GM18517 (cell line): ENCODE measurements around the gene PACSIN2.

ENCODE experiments used
- ATAC-seq: cut with Tn5 transposase; IDR thresholded peaks from one replicate; pipeline ENCODE4 v1.9.1; 2021; ENCODE audit warnings: mild to moderate bottlenecking, moderate library complexity; ENCODE audit not compliant: unreplicated experiment

The PACSIN2 gene

GRCh38 chr22:42871146-42872050 lies 143.6 kb downstream of the PACSIN2 start:
- ATAC-seq = no peak

- ATAC-seq = no peak
Measured at GRCh38 chr22:42869888-42870480, 145.0 kb downstream of the PACSIN2 start.

- ATAC-seq = no peak
Measured at GRCh38 chr22:42869463-42869862, 145.5 kb downstream of the PACSIN2 start.

GRCh38 chr22:42868751-42869251 lies 146.1 kb downstream of the PACSIN2 start:
- no peak for ATAC-seq

GRCh38 chr22:42866100-42866499 lies 148.8 kb downstream of the PACSIN2 start:
- ATAC-seq = no peak

- ATAC-seq = no peak
Measured at GRCh38 chr22:42865536-42865935, 149.4 kb downstream of the PACSIN2 start.

- no peak for ATAC-seq
Measured at GRCh38 chr22:42863349-42863961, 151.5 kb downstream of the PACSIN2 start.

GRCh38 chr22:42862045-42862734 lies 152.8 kb downstream of the PACSIN2 start:
- no peak for ATAC-seq

GRCh38 chr22:42860968-42861367 lies 154.0 kb downstream of the PACSIN2 start:
- ATAC-seq = no peak

- ATAC-seq = no peak
Measured at GRCh38 chr22:42857845-42858481, 157.0 kb downstream of the PACSIN2 start.

- ATAC-seq = peak; percentile 83
Measured at GRCh38 chr22:42856865-42857704, 157.9 kb downstream of the PACSIN2 start, which contains the start of gene ARFGAP3. ARFGAP3 (minus strand) TSS chr22:42857273; CDS start chr22:42857182, 91 bp downstream.

GRCh38 chr22:42856179-42856864 lies 158.6 kb downstream of the PACSIN2 start:
- ATAC-seq = no peak

GRCh38 chr22:42855721-42856120 lies 159.2 kb downstream of the PACSIN2 start:
- no peak for ATAC-seq

- ATAC-seq = no peak
Measured at GRCh38 chr22:42855211-42855610, 159.7 kb downstream of the PACSIN2 start.

- no peak for ATAC-seq
Measured at GRCh38 chr22:42848941-42849550, 165.9 kb downstream of the PACSIN2 start.

GRCh38 chr22:42847110-42847509 lies 167.8 kb downstream of the PACSIN2 start:
- no peak for ATAC-seq

GRCh38 chr22:42844756-42845155 lies 170.2 kb downstream of the PACSIN2 start:
- ATAC-seq = no peak

GRCh38 chr22:42842658-42843370 lies 172.1 kb downstream of the PACSIN2 start:
- ATAC-seq = no peak
